ENCODE measurements around the gene ACTG2. TPM values are rescaled to one million over a fixed set of nuclear protein-coding genes. Genes with fewer than 3 reads are reported as not detected.

ACTG2 gene
- total RNA-seq, 3 donors from 2014 or later, result 3.8 to 108 (median 54.6) TPM

DNA sequence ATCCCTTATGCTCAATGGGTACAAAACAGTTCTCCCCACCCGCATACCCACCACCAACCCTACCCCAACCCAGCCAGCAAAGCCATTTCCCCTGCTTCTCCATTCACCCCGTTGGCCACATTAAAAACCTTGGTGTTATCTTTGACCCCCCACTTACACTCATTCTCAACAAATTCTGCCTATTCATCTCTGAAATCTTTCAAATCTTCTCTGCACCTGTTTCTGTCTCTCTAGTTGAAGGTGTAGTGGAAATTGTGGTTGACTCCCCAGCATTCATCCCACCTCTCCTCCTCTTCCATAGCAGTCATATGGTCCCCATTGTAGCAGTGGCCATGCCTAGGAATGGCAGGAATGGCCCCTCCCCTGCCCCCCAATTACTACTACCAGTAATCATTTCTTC lies 71.4 kb downstream of the ACTG2 start:
- Histone ChIP-seq H3K36me3 (no peaks in the 10 kb centered on the region), H3K4me3 (no peak overlapping the region), H3K9me3 (no peaks in the 10 kb centered on the region), H3K27ac (no peak overlapping the region), H3K4me1 (no peaks in the 10 kb centered on the region), H3K27me3 (no peaks in the 10 kb centered on the region)
- intact Hi-C loops (cut with DNase I; ENCODE audit: low total_unique reads), result no loop called here
- TF ChIP-seq POLR2AphosphoS5 (IDR thresholded peaks at IDR 0.05), result no peak
- no peak for TF ChIP-seq CTCF (IDR thresholded peaks at IDR 0.05)
- no peak for TF ChIP-seq POLR2A (IDR thresholded peaks at IDR 0.05)
- DNase-seq (ENCODE audit: low spot score in 2 of 2), result no peak

GRCh38 chr2:73965053-73965452 lies 72.2 kb downstream of the ACTG2 start:
- H3K4me3 ChIP-seq, result no peak overlapping the region
- no peaks in the 10 kb centered on the region for H3K27me3 ChIP-seq
- no peak for DNase-seq (ENCODE audit: low spot score in 2 of 2)
- H3K4me1 ChIP-seq, result no peaks in the 10 kb centered on the region
- intact Hi-C loops (cut with DNase I; ENCODE audit: low total_unique reads), result no loop called here
- H3K9me3 ChIP-seq, result no peaks in the 10 kb centered on the region
- TF ChIP-seq CTCF (IDR thresholded peaks at IDR 0.05), result no peak
- no peak for TF ChIP-seq POLR2AphosphoS5 (IDR thresholded peaks at IDR 0.05)
- TF ChIP-seq POLR2A (IDR thresholded peaks at IDR 0.05), result no peak
- H3K36me3 ChIP-seq, result no peaks in the 10 kb centered on the region
- H3K27ac ChIP-seq, result no peak overlapping the region

DNA sequence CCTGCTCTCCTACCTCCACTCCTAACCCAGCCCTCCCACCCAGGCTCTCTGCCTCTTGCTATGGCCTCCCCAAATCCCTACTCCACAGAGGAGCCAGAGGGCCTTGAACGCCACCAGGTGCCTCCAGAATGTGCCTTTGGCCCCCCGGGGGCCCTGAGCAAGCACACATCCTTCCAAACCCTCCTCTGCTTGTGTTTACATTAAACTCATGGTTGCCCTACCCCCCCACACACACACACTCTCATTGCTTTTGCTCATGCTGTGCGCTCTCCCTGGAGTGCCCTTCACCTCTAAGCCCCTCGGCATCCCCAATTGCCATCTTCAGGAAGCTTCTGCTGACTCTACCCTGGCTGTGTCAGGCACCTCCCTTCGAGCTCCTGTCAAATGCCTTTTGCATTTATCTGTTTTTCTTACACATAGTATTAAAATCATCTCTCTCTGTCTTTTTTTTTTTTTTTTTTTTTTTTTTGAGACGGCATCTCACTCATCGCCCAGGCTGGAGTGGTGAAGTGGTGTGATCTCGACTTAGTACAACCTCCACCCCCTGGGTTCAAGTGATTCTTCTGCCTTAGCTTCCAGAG lies 75.6 kb downstream of the ACTG2 start:
- Histone ChIP-seq H3K27me3 (no peaks in the 10 kb centered on the region), H3K4me1 (peaks cover 0 to 7% of the 10 kb centered on the region in 2 donors), H3K9me3 (no peaks in the 10 kb centered on the region), H3K36me3 (no peaks in the 10 kb centered on the region), H3K27ac (no peak overlapping the region), H3K4me3 (no peak overlapping the region)
- no peak for DNase-seq (ENCODE audit: low spot score in 2 of 2)
- intact Hi-C loops (cut with DNase I; ENCODE audit: low total_unique reads), result no loop called here
- no peak for TF ChIP-seq CTCF (IDR thresholded peaks at IDR 0.05)
- no peak for TF ChIP-seq POLR2AphosphoS5 (IDR thresholded peaks at IDR 0.05)
- TF ChIP-seq POLR2A (IDR thresholded peaks at IDR 0.05), result no peak

DNA sequence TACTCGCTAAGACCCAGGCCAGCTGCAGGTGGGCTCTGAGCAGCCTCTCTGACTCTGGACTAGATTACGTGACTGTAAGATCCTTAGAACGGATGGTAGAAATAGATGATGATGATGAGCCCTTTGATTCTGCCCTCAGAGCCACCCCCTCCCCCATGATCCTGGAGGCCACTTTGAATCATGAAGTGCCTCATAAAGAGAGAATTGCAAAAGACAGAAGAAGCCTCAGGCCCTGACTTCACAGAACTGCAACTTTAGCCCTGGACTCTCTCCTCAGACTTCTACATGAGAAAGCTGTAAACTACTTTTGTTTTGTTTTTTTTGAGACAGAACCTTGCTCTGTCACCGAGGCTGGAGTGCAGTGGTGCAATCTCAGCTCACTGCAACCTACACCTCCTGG lies 76.5 kb downstream of the ACTG2 start:
- no peaks in the 10 kb centered on the region for H3K36me3 ChIP-seq
- no peaks in the 10 kb centered on the region for H3K27me3 ChIP-seq
- no peak overlapping the region for H3K27ac ChIP-seq
- H3K4me3 ChIP-seq, result no peak overlapping the region
- no peaks in the 10 kb centered on the region for H3K9me3 ChIP-seq
- no peak for DNase-seq (ENCODE audit: low spot score in 2 of 2)
- TF ChIP-seq POLR2AphosphoS5 (IDR thresholded peaks at IDR 0.05), result no peak
- no peak for TF ChIP-seq POLR2A (IDR thresholded peaks at IDR 0.05)
- TF ChIP-seq CTCF (IDR thresholded peaks at IDR 0.05), result no peak
- H3K4me1 ChIP-seq, result peaks cover 0 to 7% of the 10 kb centered on the region in 2 donors
- intact Hi-C loops (cut with DNase I; ENCODE audit: low total_unique reads), result no loop called here

Other genes with a start within 250 kb of the ACTG2 start
- 10 to 100 TPM; 25.2 to 41.4 (median 32.8) TPM for gene TPRKB, start 155.7 kb upstream of the ACTG2 start, total RNA-seq
- 10 to 100 TPM; 28.8 to 49.9 (median 36.1) TPM for gene DUSP11, start 112.9 kb upstream of the ACTG2 start, total RNA-seq
- not detected for gene C2orf78, start 108.8 kb upstream of the ACTG2 start, total RNA-seq
- 10 to 100 TPM; 26.1 to 32.5 (median 32.4) TPM for gene STAMBP, start 64.0 kb upstream of the ACTG2 start, total RNA-seq
- 10 to 100 TPM; 35.4 to 45.7 (median 42.3) TPM for gene DGUOK, start 33.9 kb downstream of the ACTG2 start, total RNA-seq
- 10 to 100 TPM in 1 of 3 donors, 1 to 10 TPM in 2; 7.9 to 13.2 (median 9.8) TPM for gene TET3, start 91.9 kb downstream of the ACTG2 start, total RNA-seq

Data from breast epithelium (tissue), 4 donors.